ENCODE measurements around the gene ZNF48.

Gene ZNF48

GRCh38 chr16:30444231-30445148, 49.3 kb downstream of the ZNF48 start:
- no peak for DNase-seq

- DNase-seq = no peak
Measured at GRCh38 chr16:30445149-30445407, 49.9 kb downstream of the ZNF48 start.

- DNase-seq = peak; percentile 87
Measured at GRCh38 chr16:30445408-30446202, 50.4 kb downstream of the ZNF48 start, which contains the start of gene SEPHS2. TSS of gene SEPHS2 (minus strand) at chr16:30445874. CDS start at chr16:30445727, 147 bp downstream.

GRCh38 chr16:30446203-30446595, 51.0 kb downstream of the ZNF48 start:
- no peak for DNase-seq

GRCh38 chr16:30447512-30448226, 52.4 kb downstream of the ZNF48 start:
- DNase-seq = no peak

- no peak for DNase-seq
Measured at GRCh38 chr16:30449116-30449435, 53.9 kb downstream of the ZNF48 start.

Measured in NCI-H2107 (cell line).